C4-2B (cell line): Measurements from ENCODE around the gene SLC35F6.

Experiments
- ZFX ChIP-seq: fragments of 450-650 bp; IDR thresholded peaks from 2 replicates; pipeline ENCODE4 v1.6.1; 2017
- TF ChIP-seq, protein P1 (sequence below): fragments of 450-650 bp; conservative IDR thresholded peaks from 2 replicates; pipeline ENCODE4 v1.5.1; 2017; ENCODE audit warnings: mild to moderate bottlenecking

- TF ChIP-seq, protein P1, sequence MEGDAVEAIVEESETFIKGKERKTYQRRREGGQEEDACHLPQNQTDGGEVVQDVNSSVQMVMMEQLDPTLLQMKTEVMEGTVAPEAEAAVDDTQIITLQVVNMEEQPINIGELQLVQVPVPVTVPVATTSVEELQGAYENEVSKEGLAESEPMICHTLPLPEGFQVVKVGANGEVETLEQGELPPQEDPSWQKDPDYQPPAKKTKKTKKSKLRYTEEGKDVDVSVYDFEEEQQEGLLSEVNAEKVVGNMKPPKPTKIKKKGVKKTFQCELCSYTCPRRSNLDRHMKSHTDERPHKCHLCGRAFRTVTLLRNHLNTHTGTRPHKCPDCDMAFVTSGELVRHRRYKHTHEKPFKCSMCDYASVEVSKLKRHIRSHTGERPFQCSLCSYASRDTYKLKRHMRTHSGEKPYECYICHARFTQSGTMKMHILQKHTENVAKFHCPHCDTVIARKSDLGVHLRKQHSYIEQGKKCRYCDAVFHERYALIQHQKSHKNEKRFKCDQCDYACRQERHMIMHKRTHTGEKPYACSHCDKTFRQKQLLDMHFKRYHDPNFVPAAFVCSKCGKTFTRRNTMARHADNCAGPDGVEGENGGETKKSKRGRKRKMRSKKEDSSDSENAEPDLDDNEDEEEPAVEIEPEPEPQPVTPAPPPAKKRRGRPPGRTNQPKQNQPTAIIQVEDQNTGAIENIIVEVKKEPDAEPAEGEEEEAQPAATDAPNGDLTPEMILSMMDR, result no peak
- no peak for TF ChIP-seq ZFX
Observed at GRCh38 chr2:26812731-26813130, 48.6 kb downstream of the SLC35F6 start.
